ENCODE measurements around the gene GLDN.

GRCh38 chr15:51403072-51403878 is 61.8 kb downstream of the GLDN start:
- TF ChIP-seq SMC3 (conservative IDR thresholded peaks at IDR 0.05; ENCODE audit: poor library complexity) (peak; percentile 93), CTCF (IDR thresholded peaks at IDR 0.05; ENCODE audit: poor library complexity, severe bottlenecking) (peak; percentile 82), REST (IDR thresholded peaks at IDR 0.05; ENCODE audit: borderline replicate concordance) (no peak), RAD21 (conservative IDR thresholded peaks at IDR 0.05) (peak; percentile 84), TAF1 (IDR thresholded peaks at IDR 0.05; ENCODE audit: low read depth) (no peak), POLR2AphosphoS5 (IDR thresholded peaks at IDR 0.05) (no peak), EZH2 (IDR thresholded peaks at IDR 0.05; ENCODE audit: borderline replicate concordance, insufficient read depth, low read length, poor library complexity, severe bottlenecking) (no peak)

All from neural cell (in vitro differentiated cells).